Gastroesophageal sphincter (tissue), 3 donors: ENCODE results near the gene COX6A1.

ENCODE experiments used
- POLR2A ChIP-seq, 2 donors: fragments of 450-650 bp; IDR thresholded peaks; one replicate each; pipeline ENCODE4 v1.6.1; 2017; ENCODE audit warnings: antibody characterized with exemption in 2 of 2, mild to moderate bottlenecking in 2 of 2, moderate library complexity in 1 of 2
- TF ChIP-seq, protein P1 (sequence below), 4 experiments: fragments of 200-600 bp in 2 of 4; fragments of 450-650 bp in 2 of 4; sonication (generic) in 1 of 4; IDR thresholded peaks; one replicate each; pipeline ENCODE4 v1.5.1; 2017 to 2019; ENCODE audit warnings: antibody characterized with exemption in 4 of 4, mild to moderate bottlenecking in 2 of 4, moderate library complexity in 2 of 4

- TF ChIP-seq, protein P1, sequence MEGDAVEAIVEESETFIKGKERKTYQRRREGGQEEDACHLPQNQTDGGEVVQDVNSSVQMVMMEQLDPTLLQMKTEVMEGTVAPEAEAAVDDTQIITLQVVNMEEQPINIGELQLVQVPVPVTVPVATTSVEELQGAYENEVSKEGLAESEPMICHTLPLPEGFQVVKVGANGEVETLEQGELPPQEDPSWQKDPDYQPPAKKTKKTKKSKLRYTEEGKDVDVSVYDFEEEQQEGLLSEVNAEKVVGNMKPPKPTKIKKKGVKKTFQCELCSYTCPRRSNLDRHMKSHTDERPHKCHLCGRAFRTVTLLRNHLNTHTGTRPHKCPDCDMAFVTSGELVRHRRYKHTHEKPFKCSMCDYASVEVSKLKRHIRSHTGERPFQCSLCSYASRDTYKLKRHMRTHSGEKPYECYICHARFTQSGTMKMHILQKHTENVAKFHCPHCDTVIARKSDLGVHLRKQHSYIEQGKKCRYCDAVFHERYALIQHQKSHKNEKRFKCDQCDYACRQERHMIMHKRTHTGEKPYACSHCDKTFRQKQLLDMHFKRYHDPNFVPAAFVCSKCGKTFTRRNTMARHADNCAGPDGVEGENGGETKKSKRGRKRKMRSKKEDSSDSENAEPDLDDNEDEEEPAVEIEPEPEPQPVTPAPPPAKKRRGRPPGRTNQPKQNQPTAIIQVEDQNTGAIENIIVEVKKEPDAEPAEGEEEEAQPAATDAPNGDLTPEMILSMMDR (IDR thresholded peaks at IDR 0.05) = peak; percentile 86 to 94 (median 91)
- TF ChIP-seq POLR2A (IDR thresholded peaks at IDR 0.05) = peak; percentile 73 to 81
Observed at GRCh38 chr12:120469450-120470149, 31.7 kb downstream of the COX6A1 start, which contains the start of gene SRSF9.
